ENCODE data around the gene SLC30A3.

Gene SLC30A3

GRCh38 chr2:27245116-27245515 lies 17.7 kb downstream of the SLC30A3 start:
- no peak for DNase-seq (ENCODE audit: low read depth)
- H3K4me3 ChIP-seq (ENCODE audit: low read depth, low read length), result no peak overlapping the region
- in situ Hi-C loops (cut with HindIII; ENCODE audit: low sequenced_read_pairs), result loop anchor here (5.0 kb wide), 1 partner anchor 133 kb away; no protein-coding TSS in a partner anchor
- TF ChIP-seq CTCF (IDR thresholded peaks at IDR 0.05; ENCODE audit: low read depth, low read length, missing control alignments), result no peak

DNA sequence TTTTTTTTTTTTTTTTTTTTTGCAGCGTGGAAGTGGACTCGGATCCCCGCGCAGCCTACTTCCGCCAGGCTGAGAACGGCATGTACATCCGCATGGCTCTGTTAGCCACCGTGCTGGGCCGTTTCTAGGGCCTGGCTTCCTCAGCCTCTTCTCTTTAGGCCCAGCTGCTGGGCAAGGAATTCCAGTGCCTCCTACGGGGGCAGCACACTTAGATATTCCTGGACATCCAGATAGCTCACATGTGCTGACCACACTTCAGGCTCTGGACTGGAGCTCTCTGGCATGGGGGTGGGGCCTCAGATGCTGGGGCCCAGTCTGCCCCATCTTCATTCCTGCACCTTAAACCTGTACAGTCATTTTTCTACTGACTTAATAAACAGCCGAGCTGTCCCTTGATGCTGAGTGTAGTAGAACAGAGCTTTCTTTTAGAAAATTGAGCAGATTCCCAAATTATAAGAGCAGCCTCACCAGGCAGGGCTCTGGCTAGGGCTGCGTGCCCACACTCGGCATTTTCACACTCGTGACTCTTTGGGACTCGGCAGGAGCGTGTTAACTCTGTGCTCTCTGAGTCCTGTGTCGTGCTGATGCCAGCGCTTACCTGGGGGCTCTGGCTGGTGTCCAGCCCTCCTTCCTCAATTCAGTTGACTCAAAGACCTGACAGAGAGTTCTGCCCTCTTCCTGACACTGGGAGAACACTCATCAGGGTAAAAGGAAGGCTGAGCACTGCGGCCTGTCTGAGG lies 19.3 kb downstream of the SLC30A3 start:
- TF ChIP-seq CTCF (IDR thresholded peaks at IDR 0.05; ENCODE audit: low read depth, low read length, missing control alignments), result no peak
- DNase-seq (ENCODE audit: low read depth), result no peak
- H3K4me3 ChIP-seq (ENCODE audit: low read depth, low read length), result no peak overlapping the region
- in situ Hi-C loops (cut with HindIII; ENCODE audit: low sequenced_read_pairs), result no loop called here

GRCh38 chr2:27242614-27242951 lies 20.3 kb downstream of the SLC30A3 start:
- no peak for DNase-seq (ENCODE audit: low read depth)
- no peak overlapping the region for H3K4me3 ChIP-seq (ENCODE audit: low read depth, low read length)
- TF ChIP-seq CTCF (IDR thresholded peaks at IDR 0.05; ENCODE audit: low read depth, low read length, missing control alignments), result no peak
- in situ Hi-C loops (cut with HindIII; ENCODE audit: low sequenced_read_pairs), result no loop called here

DNA sequence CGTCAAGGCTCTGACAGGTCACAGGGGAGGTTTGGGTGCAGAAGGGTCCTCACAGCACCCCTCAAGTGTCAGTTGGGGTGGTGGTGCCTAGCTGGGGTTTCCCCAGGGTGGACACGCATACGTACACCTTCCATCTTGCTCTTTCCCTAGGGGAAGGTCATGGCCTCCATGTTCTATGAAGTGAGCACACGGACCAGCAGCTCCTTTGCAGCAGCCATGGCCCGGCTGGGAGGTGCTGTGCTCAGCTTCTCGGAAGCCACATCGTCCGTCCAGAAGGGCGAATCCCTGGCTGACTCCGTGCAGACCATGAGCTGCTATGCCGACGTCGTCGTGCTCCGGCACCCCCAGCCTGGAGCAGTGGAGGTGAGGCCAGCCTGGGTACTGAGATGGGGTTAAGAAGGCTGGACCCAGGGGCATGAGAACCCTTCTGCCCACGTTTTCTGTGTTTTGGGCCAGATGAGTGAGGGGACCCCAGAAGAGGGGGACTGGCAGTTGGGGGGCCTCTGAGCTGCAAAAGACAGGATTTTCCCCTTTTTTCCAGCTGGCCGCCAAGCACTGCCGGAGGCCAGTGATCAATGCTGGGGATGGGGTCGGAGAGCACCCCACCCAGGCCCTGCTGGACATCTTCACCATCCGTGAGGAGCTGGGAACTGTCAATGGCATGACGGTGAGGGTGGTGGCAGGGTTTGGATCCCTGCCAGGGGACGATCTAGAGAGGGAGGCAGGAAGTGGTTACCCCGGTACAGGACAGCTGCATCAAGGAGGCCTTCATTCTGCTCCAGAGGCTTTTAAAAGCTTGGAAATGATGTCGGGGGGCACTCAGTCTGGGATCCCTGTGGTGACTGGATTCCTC lies 20.9 kb downstream of the SLC30A3 start:
- DNase-seq (ENCODE audit: low read depth), result no peak
- in situ Hi-C loops (cut with HindIII; ENCODE audit: low sequenced_read_pairs), result no loop called here
- TF ChIP-seq CTCF (IDR thresholded peaks at IDR 0.05; ENCODE audit: low read depth, low read length, missing control alignments), result no peak
- H3K4me3 ChIP-seq (ENCODE audit: low read depth, low read length), result no peak overlapping the region

DNA sequence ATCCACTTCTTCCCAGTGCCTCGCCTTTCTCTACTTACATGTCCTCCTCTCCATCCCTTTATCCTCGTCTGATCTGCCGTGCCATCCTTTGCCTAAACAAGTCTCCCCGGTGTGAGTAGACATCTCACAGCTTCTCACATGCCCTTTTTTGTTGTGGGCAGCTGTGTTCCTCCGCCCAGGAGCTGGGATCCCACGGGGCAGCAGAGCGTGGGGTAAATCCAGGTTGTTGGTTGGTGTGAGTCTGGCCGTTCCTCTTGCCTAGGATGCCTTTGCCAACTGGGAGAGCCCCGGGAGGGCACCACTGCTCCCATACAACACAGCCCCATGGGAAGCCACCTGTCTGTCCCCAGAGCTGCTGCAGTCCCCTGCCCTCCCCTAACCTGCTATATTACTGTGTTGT lies 22.4 kb downstream of the SLC30A3 start:
- DNase-seq (ENCODE audit: low read depth), result no peak
- no peak for TF ChIP-seq CTCF (IDR thresholded peaks at IDR 0.05; ENCODE audit: low read depth, low read length, missing control alignments)
- H3K4me3 ChIP-seq (ENCODE audit: low read depth, low read length), result no peak overlapping the region
- in situ Hi-C loops (cut with HindIII; ENCODE audit: low sequenced_read_pairs), result no loop called here

DNA sequence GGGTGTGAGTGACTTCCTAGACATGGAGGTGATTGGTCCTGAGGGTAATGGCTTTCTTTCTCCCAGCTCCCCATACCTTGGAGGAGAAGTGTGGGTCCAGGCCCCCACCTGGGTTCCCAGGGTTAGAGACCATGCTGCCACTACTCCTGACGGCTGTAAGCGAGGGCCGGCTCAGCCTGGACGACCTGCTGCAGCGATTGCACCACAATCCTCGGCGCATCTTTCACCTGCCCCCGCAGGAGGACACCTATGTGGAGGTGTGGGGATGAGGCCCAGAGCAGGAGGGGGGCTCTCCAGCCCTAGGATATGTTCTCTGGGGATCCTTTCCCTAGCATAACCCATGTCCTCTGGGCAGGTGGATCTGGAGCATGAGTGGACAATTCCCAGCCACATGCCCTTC lies 23.9 kb downstream of the SLC30A3 start:
- no peak for DNase-seq (ENCODE audit: low read depth)
- no peak for TF ChIP-seq CTCF (IDR thresholded peaks at IDR 0.05; ENCODE audit: low read depth, low read length, missing control alignments)
- no peak overlapping the region for H3K4me3 ChIP-seq (ENCODE audit: low read depth, low read length)
- in situ Hi-C loops (cut with HindIII; ENCODE audit: low sequenced_read_pairs), result no loop called here
